CD4-positive, alpha-beta T cell treated with Interleukin-21 for 1 hour (primary cell): ENCODE measurements around the gene CYP2W1.

Source experiments
- DNase-seq: peaks from one replicate; pipeline ENCODE4 v3.0.0-alpha.2; 2020

Gene CYP2W1

DNA sequence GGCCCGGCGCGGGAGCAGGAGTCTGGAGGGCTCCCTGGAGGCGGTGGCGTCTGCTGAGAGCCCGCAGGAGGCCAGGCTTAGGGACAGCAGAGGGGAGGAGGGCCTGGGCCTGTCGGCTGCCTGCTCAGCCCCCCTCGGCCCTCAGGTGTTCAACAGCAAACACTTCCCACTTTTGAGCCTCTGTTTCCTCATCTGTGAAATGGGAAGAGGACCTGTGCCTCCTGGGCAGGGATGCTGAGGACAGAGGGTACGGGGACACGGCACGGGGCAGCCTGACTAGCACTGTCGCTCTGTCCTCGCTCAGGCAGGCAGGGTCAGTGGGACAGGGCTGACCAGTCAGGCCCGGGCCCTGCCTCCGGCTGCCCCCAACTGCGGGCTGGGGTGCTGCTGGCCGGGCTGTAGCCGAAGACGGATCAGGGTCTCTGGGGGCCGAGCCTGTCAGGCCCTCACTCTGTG is 663 bp downstream of the CYP2W1 start:
- DNase-seq, result no peak

DNA sequence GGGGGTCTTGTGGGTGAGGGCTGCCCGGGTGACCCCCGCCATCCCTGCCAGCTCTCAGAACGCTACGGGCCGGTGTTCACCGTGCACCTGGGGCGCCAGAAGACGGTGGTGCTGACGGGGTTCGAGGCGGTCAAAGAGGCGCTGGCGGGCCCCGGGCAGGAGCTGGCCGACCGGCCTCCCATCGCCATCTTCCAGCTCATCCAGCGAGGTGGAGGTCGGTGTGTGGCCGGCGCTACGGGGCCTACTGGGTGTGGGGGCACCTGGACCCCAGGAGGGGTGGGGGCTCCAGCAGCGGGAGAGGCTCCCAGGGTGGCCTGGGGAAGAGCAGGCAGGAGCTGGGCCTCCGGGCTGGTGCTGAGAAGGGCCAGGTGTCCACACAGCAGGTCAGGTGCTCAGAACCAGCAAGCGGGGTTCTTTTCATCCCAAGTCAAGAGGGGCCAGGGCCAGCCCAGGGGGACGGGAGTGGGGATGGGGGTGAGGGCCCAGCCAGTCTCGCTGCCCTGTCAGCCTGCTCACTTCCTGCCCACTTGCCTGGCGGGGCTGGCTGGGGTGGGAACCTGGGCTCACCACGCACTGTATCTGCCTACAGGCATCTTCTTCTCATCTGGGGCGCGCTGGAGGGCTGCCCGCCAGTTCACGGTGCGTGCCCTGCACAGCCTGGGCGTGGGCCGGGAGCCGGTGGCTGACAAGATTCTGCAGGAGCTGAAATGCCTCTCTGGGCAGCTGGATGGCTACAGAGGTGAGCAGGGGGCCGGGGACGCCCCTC is 1.6 kb downstream of the CYP2W1 start:
- DNase-seq, result no peak

DNA sequence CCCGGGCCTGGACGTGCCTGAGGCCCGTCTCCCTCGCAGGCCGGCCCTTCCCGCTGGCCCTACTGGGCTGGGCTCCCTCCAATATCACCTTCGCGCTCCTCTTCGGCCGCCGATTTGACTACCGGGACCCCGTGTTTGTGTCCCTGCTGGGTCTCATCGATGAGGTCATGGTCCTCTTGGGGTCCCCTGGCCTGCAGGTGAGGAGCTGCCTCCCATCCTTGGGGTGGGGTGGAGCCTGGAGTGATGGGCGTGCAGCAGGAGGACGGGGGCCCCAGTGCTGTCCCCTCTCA is 2.1 kb downstream of the CYP2W1 start:
- no peak for DNase-seq

DNA sequence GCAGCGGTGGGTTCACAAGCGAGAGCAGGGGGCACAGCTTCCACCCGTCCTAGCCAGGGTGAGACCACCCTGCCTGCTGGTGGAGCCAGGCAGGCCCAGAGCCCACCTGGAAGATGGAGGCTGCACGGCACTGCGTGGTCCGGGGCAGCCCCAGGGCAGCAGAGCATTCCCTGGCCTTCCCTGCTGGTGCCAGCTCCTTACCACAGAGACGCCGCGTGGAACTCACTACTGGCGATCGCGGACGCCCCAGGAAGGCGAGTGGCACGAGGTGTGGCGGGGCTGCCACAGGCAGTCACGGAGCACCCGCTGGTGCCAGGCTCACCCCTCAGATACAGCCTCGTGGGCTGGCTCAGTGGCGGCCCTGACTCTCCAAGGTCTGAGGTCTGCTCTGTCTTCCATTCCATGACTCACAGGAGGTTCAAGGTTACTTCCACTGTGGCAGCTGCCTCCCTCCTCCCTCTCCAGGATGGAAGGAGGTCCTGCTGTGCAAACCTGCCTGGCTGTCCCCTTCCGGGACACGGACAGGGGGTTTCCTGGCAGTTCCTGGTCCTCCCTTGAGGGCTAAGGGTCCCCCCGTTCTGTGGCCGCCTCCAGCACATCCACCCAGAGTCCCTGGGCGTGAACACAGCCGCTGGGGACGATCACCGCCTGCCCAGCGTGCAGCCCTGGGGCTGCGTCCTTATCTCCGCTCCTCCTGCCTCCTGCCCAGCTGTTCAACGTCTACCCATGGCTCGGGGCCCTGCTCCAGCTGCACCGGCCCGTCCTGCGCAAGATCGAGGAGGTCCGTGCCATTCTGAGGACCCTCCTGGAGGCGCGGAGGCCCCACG is 3.1 kb downstream of the CYP2W1 start:
- no peak for DNase-seq

DNA sequence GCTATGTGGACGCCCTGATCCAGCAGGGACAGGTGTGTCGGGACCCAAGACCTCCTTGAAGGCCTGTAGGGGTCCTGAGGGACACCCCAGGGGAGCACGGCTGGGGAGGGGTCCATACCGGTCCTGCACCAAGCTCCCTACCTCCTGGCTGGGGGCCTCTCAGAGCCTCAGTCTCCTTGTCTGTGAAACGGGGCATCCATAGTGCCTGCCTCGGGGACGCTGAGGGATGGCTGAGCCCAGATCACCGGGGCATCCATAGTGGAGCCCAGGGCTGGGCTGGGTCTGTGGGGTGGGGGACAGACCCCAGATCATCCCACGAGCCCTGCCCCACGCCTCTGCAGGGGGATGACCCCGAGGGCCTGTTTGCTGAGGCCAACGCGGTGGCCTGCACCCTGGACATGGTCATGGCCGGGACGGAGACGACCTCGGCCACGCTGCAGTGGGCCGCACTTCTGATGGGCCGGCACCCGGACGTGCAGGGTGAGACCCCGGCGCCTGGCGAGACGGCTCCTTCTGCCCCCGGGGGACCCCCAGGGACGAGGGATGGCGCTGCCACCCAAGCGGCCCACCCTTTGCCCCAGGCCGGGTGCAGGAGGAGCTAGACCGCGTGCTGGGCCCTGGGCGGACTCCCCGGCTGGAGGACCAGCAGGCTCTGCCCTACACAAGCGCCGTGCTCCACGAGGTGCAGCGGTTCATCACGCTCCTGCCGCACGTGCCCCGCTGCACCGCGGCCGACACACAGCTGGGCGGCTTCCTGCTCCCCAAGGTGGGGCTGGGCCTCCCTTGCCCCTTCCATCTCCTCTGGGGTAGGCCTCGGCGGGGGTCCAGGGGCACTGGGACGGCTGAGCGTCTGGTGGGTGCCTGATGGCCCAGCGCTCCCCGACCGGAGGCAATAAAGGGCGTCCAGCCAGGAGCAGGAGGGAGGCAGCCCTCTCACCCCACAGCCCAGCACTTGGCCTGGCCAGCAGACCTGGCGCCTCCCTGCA is 4.1 kb downstream of the CYP2W1 start:
- DNase-seq, result no peak

DNA sequence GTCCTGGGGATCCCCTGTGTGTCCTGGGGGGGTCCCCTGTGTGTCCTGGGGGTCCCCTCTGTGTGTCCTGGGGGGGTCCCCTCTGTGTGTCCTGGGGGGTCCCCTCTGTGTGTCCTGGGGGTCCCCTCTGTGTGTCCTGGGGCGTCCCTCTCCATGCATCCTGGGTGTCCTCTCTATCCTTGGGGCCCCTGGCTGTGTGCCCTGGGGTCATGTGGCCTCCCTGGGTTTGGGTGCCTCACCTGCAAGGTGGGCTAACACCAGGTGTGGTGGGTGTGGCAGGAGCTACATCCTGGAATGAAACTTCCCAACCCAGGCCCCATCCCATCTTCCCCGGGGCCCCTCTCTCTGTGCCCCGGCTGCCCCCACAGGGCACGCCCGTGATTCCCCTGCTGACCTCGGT is 4.9 kb downstream of the CYP2W1 start:
- no peak for DNase-seq

DNA sequence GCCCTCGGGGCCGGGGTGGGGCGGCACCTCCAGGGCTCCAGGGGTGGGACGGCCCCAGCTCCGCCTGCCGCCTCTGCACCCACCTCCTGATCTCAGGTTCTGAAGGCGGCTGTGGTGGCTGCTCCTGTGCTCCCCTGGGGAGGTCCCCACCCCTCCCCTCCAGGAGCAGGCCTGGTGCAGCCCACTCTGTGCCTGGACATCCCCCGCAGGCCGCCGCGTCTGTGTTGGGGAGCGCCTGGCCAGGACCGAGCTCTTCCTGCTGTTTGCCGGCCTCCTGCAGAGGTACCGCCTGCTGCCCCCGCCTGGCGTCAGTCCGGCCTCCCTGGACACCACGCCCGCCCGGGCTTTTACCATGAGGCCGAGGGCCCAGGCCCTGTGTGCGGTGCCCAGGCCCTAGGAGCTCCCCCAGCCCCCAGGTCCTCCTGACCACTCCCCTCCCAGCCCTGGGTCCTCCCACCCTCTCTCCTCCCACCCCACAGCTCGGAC is 5.5 kb downstream of the CYP2W1 start:
- DNase-seq, result no peak

DNA sequence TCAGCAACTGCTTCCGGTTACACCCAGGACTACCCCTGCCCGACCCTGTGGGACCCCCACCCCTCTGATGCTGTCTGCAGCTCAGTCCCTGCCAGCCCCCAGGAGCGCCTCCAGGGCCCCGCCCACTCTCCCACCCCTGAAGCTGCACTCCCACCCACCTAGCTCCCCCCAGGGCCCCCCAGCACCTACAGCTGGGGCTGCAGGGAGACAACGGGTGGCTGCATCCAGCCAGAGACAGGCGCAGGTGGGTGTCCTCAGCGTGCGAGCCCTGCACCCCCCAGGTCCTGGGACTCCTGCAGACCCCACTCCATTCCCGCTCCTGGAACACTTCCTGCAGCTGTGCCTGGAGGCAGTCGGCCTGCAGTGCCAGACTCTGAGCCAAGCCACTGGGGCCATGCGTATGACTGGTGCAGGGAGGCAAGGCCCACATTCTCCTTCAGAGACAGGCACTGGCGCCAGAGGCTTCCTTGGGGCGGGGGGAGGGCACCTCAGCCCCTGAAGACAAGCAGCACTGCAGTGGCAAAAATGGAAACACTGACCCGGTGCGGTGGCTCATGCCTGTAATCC is 6.1 kb downstream of the CYP2W1 start:
- DNase-seq, result no peak

DNA sequence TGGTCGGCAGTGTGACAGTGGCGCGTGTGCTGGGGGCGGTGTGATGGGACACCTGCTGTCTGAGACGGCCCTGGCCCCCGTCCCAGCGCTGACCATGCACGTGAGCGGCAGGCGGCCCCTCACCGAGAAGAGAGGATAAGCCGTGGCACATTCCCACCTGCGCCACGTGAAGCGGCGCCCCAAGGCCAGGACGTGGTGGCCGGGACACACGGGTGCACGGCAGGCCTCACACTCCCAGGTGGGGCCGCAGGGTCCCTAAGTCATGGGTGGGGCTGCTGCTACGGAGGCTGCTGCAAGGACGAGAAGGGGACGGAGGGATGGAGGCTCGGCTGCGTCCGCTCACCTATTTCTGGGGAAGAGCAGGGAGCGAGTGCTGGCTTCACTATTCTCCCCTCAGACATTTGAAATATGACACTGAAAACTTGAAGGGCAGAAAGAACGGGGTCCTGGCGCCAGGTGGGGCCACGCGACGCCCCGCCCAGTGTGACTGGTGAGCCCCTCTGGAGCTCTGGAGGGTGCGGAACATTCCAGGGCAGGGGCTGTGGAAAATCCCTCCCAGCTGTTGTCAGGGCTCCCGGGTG is 7.5 kb downstream of the CYP2W1 start:
- DNase-seq, result no peak

DNA sequence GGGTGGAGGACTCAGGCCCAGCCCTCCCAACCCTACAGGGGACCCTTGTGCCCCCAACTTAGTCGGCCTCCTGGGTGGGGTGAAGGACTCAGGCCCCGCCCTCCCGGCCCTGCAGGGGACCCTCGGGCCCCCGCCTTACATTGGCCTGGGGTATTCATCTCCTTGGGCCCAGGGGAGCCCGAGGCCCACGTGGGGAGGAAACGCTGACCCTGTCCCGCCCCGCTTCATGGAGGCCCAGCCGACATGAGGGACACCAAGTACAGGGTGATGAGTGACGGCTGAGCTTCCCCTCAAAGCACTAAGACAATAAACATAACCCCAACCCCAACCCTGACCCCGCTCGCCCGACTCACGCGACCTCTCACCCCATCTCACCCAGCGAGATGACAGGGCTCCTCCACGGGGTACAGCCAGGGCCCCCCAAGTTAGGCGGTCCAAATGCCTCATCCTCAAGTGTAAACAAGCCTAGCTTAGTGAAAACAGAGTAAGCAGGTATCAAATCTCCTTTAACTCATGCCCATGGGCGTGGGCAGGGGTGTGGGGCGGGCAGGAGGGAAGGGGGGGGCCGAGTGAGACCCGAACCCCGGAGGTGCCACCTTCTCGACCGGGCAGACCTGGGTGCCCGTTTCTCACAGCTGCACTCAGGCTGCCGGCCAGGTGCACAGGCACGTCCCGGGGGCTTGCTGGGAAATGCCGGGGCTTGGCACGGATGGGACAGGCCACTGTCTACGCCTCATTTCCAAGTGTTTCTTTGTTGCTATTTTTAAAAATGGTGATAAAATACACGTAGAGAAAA is 8.2 kb downstream of the CYP2W1 start:
- DNase-seq, result no peak

DNA sequence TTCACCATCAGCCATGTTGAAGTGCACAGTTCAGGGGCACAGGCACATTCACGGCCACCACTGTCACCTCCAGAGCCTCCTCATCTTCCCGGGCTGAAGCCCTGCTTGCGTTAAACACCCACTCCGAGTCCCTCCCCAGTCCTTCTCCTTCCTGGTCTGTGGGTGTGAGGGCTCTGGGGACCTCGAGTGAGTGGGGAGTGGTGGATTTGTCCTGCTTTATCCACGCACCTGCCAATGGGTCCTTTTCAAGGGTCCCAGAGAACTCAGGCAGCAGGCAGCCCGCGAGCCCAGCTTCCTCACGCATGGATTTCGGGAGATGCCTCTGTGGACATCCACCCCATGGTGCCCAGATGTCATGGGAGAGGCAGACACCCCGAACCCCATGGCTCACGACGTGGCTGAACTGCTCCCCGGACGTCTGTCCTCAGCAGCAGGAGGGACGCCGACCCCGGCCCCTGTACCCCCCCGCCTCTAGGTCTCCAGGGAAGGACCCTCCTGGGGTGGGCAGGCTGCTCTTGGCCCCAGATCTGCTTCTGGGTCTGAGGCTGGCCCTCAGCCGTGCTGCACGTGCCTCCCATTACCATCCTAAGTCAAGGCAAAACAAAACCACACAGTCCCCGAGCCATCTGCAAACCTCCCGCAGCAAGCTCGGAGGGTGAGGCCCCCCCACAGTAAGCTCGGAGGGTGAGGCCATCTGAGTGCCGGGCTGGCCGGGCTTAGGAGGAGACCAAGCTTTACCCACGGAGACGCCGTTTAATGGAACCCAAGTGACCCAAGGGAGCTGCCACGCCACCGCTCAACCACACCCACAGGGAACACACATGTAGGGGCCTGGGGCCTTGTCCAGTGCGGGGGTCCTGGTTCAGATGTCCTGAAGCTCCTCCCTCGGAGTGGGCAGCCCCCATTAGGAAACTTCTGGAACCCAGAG is 9.0 kb downstream of the CYP2W1 start:
- DNase-seq, result no peak

DNA sequence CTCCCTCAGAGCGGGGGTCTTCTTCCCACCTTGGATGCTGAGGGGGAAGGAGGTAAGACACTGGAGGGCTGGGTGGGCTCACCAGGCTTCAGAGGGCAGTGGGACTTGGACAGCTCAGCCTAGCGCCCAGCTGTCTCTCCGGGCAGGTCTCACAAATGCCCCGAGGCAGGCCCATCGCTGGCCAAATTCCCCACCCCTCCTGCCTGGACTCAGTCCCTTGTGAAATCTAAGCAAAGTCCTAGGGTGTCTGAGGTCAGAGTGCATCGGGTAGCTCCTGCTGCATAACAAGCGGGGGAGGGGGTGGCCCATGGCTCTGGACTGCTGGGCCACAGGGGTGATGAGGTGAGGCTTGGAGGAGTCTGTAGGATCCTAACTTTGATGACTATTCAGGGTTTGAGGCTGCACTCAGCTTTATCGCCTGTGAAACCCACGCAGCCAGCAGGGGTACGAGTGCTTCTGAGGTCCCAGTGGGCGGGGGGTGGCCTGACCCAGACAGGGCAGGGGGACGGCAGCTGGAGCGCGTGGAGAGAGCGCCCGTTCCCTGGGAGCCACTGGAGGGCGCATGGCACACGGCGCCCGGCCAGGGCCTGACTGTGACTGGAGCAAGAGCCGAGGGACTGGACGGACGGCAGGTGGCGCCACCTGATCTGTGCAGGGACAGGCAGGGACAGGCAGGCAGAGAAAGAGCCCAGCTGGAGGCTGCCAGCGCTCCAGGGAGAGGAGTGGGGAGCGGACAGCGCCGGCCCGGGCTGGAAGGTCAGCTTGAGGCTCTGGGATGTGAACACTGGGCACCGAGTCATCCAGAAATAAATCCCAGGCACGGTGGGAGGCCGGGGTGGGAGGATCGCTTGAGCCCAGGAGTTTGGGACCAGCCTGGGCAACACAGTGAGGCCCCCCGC is 10.0 kb downstream of the CYP2W1 start:
- peak; percentile 93 for DNase-seq

DNA sequence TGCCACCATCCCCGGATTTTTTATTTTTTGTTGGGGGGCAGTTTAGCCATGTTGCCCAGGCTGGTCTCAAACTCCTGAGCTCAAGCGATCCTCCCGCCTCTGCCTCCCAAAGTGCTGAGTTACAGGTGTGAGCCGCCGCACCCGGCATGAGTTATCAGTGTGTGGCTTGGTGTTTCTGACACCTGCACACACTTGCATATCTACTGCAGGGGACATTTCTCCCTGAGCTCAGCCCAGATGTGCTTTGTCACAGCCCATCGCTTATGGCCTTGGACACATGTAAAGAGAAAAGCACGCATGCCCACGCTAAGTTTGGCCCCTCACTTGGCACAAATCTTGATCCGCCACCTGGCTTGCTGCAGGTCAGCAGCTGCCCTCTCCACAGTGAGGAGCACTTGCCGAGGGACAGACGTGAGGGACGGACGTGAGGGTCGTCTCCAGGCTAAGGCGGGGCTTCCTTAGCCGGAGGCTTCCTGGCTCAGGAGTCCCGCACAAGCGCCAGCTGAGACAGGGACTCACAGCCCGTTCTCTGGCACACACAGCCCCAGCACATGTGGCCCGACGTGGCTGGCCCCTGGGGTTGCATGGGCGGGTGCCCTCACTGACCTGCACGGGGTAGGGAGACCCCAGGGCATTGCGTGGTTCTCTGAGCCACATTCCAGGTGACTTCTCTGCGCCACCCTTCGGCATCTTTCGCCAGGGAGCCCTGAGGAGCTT is 11.8 kb downstream of the CYP2W1 start:
- no peak for DNase-seq

DNA sequence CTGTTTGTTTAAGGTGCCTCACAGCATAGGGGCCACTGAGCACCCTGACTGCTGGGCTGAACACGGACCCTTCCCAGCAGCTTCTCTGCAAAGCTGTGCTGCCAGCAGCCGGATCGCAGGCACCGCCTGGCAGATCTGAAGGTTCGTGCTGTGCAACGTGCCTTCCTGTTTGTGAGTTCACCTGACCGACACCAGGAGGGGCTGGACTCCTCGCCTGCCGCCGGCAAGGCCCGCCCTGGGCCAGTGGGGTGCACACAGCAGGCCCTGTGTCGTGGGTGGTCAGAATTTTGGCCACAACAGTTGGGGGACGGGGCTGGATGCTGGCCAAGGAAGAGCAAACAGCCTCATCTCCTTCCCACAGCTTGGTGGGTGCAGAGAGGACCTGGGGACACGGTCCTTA is 12.6 kb downstream of the CYP2W1 start:
- DNase-seq, result no peak

DNA sequence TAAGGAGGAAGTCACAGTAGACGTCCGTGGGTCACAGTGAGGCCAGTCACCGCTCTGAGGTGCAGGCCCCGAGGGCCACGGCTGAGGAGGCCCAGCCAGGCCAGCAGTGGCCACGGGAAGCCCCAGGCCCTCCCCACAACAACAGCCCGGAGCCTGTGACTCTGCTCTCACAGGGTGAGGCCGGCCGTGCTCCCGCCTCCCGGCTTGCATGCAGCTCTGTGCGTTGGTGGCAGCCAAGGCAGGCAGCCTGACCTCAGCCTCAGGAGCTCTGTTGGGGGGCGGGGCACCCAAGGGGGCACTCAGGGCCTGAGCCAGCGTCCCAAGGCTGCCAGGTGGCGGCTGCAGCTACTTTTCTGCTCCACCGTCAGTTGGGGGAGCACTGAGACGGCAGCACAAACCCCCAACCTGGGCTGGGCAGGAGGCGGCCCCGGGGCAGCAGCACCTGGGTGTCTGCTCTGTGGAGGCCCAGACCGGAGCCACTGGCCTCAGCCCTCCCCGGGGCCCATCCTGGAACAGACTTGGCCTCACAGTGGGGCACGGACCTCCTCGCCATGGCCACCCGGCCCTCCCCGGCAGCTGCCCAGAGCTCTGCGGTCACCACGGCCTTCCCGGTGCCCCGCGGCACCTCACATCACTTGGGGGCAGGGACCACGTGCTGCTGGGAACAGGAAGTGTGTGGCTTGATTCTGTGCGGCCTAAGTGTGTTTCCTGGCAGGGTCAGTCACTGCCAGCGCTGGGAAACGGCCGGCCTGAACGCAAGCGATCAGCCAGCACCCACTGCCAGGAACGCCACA is 13.3 kb downstream of the CYP2W1 start:
- DNase-seq, result no peak

DNA sequence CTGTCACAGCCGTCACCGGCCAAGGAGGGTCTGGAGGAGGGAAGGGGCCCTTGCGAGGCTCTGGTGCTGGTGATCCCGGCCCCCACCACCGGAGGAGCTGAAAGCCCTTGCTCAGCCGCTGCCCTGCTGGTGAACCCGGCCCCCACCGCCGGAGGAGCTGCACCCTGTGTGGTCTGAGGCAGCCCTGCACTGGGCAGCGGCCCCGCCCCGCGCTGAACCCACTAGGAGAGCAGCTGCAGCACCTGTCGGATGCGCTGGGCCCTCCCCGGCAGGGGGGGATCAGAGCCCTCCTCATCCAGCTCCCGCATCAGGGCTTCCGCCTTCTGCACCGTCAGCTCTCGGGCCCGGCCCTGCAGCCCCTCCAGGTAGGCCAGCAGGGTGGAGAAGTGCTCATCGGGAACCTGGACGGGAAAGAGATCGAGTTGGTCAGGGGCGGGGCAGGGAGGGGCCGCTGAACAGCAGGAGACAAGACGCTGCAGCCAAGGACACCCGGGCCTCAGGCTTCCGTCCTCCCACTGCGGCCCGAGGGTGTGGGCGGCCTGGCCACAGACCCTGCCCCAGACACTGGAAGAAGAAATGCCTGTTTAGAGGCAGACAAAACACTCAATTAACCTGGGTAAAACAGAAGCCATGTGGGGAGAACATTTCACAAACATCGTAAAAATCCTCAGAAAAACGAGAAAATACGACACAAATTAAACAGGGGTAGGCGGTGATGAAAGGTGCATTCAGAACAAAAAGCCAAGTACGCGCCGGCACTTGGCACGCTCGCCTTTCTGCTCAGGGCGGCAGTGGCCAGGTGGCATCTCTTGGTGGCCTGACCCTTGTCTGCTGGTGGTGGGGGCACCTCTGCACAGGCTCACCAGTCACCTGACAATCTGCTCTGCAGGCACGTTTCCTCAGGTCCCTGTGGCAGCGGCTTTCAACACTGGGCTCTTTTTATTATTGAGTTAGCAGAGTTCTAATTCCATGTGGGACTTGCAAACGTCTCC is 14.7 kb downstream of the CYP2W1 start:
- no peak for DNase-seq
